ENCODE measurements around the gene EMILIN2. TPM values are rescaled to one million over a fixed set of nuclear protein-coding genes. Genes with fewer than 3 reads are reported as not detected.

EMILIN2 gene
- total and polyA plus RNA-seq, 2 of the 8 experiments (the other 6 are each of a cell fraction or from before 2014, with no cell fraction given): 6.0 to 7.5 TPM

DNA sequence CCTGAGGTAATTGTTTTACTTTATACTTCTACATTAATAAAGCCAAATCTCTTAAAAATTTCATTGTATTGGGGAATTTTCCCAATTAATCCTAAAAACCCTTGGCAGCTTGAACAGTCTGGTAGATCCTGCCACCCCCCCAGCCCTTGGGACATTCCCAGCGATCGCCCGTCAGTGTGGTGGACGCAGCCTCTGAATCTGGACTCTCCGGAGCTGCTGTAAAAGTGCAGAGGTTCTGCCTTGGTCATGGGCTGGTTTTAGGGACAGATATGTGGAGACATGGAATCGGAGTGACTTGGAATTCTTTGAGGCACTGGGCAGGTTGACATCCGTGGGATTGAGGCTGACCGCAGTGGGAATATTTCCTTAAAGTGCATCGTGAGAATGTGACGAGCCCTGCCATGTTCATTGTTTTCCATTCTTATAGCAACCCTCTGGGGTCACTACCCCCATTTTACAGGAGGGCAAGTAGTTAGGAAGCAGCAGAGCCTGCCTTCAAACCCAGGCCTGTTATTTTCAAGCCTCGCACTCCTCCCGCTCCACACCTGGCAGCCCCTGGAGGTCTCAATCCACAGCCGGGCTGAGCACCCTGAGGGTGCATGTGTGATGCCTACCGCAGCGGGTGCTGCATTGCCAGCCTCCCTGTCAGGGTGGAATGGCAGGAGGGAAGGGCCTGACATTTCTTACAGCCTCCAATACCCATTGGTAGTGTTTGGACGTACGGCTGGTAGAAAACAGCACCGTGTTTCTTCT is 6.5 kb downstream of the EMILIN2 start:
- no peak overlapping the region for H3K23ac ChIP-seq (ENCODE audit: insufficient read length)
- 86% methylated on average over 18 of the region's 18 CpGs; no CpG with 5 or more reads in 1 of the 2 experiments for WGBS, 2 experiments (ENCODE audit: extremely low coverage in 1 of 2, insufficient coverage in 1 of 2, insufficient read length in 1 of 2, insufficient replicate concordance in 2 of 2, low coverage in 1 of 2, low lambda C conversion rate in 2 of 2, missing lambda C conversion rate in 1 of 2)
- H4K91ac ChIP-seq (replicated peaks; ENCODE audit: insufficient read length, low read length): no peak overlapping the region
- FAIRE-seq: no peak
- H4K20me1 ChIP-seq (replicated peaks in 1 of 2; ENCODE audit: control insufficient read depth in 1 of 2, insufficient read depth in 2 of 2, low read length in 2 of 2): no peaks in the 10 kb centered on the region
- no peak overlapping the region for H3K14ac ChIP-seq (ENCODE audit: insufficient read length)
- H2BK5ac ChIP-seq (ENCODE audit: low read depth, low read length): no peak overlapping the region
- H2AK5ac ChIP-seq (ENCODE audit: low read depth, low read length): no peak overlapping the region
- H3K18ac ChIP-seq (ENCODE audit: extremely low read depth, low read length): no peak overlapping the region
- H2BK120ac ChIP-seq (replicated peaks; ENCODE audit: low read depth, low read length): no peak overlapping the region
- no peak overlapping the region for H2AFZ ChIP-seq (ENCODE audit: low read length)
- no peak overlapping the region for H3K56ac ChIP-seq (replicated peaks; ENCODE audit: insufficient read length, low read depth, low read length)
- no peaks in the 10 kb centered on the region for H3K9me3 ChIP-seq (ENCODE audit: insufficient read depth in 2 of 2, low read depth in 1 of 2, low read length in 1 of 2)
- H3K23me2 ChIP-seq (ENCODE audit: low read depth, low read length): no peaks in the 10 kb centered on the region
- no peak overlapping the region for H3K9ac ChIP-seq (replicated peaks in 1 of 4; ENCODE audit: extremely low read depth in 1 of 4, low read depth in 3 of 4, low read length in 3 of 4)
- H3K4me2 ChIP-seq (ENCODE audit: insufficient read depth in 1 of 2, low read depth in 2 of 2, low read length in 2 of 2): no peak overlapping the region
- no peak overlapping the region for H3K4me3 ChIP-seq (ENCODE audit: extremely low read depth in 1 of 4, insufficient read depth in 2 of 4, low read depth in 3 of 4, low read length in 4 of 4)
- H4K5ac ChIP-seq (ENCODE audit: insufficient read length, low read depth, low read length): no peak overlapping the region
- TF ChIP-seq YY1 (IDR thresholded peaks at IDR 0.05; ENCODE audit: low read depth, low read length): no peak
- no peak for TF ChIP-seq EGR1 (IDR thresholded peaks at IDR 0.05; ENCODE audit: borderline replicate concordance, low read depth, low read length)
- TF ChIP-seq GTF2F1 (IDR thresholded peaks at IDR 0.05; ENCODE audit: borderline replicate concordance, low read depth, low read length): no peak
- TF ChIP-seq CHD2 (IDR thresholded peaks at IDR 0.05; ENCODE audit: low read length): no peak
- no peaks in the 10 kb centered on the region for H3K36me3 ChIP-seq (ENCODE audit: control insufficient read depth in 2 of 4, insufficient read depth in 4 of 4, low read length in 3 of 4)
- H3K79me1 ChIP-seq (ENCODE audit: low read depth, low read length): no peaks in the 10 kb centered on the region
- H3K79me2 ChIP-seq (ENCODE audit: control insufficient read depth in 1 of 2, insufficient read depth in 2 of 2, low read length in 2 of 2): no peaks in the 10 kb centered on the region
- ChIA-PET POLR2A (ENCODE audit: partially characterized antibody) (no interaction called here), CTCF (ENCODE audit: partially characterized antibody) (interaction anchor here (0.8 kb wide), 1 partner anchor 298 kb away, joined by 3 read pairs; no protein-coding TSS in a partner anchor)
- no peak overlapping the region for H4K8ac ChIP-seq (ENCODE audit: extremely low read depth, insufficient read depth, low read length)
- H3K4me1 ChIP-seq (replicated peaks in 1 of 4; ENCODE audit: control insufficient read depth in 3 of 4, insufficient read depth in 4 of 4, low read length in 3 of 4): no peaks in the 10 kb centered on the region
- no peak for DNase-seq (ENCODE audit: low read depth in 1 of 2, low spot score in 2 of 2)
- no peak overlapping the region for H2BK20ac ChIP-seq (ENCODE audit: low read length)
- no peak overlapping the region for H2BK15ac ChIP-seq (ENCODE audit: low read length)
- no peak overlapping the region for H2BK12ac ChIP-seq (ENCODE audit: low read depth, low read length)
- no peak overlapping the region for H3K4ac ChIP-seq (replicated peaks; ENCODE audit: insufficient read length, low read depth, low read length)
- H3K27me3 ChIP-seq (replicated peaks in 1 of 4; ENCODE audit: control insufficient read depth in 3 of 4, extremely low read depth in 1 of 4, insufficient read depth in 3 of 4, low read length in 3 of 4): peaks cover 3 to 11% (median 8%) of the 10 kb centered on the region in 4 experiments
- no peak overlapping the region for H3K27ac ChIP-seq (ENCODE audit: low read depth, low read length)
